BLaER1 treated with 17β-estradiol and CSF1 and Interleukin-3, amounts not matched to agents 10 nM and 100 nM (cell line): ENCODE results near the gene SLC16A5.

Experiments
- H3K27ac ChIP-seq, 11 experiments: shearing (Covaris generic); formaldehyde crosslinking; 2 replicates each; pipeline ENCODE4 v1.8.1; 2022
- H3K27me3 ChIP-seq, 11 experiments: shearing (Covaris generic); formaldehyde crosslinking; 2 replicates each; pipeline ENCODE4 v1.8.1; 2022
- H3K36me3 ChIP-seq, 11 experiments: shearing (Covaris generic); formaldehyde crosslinking; 2 replicates each; pipeline ENCODE4 v1.8.1; 2022
- H3K4me1 ChIP-seq, 10 experiments: shearing (Covaris generic); formaldehyde crosslinking; 2 replicates each; pipeline ENCODE4 v1.8.1; 2022
- H3K4me2 ChIP-seq, 11 experiments: shearing (Covaris generic); formaldehyde crosslinking; 2 replicates each; pipeline ENCODE4 v1.8.1; 2022
- H3K4me3 ChIP-seq, 10 experiments: shearing (Covaris generic); formaldehyde crosslinking; 2 replicates each; pipeline ENCODE4 v1.8.1; 2022
- H3K9ac ChIP-seq, 11 experiments: shearing (Covaris generic); formaldehyde crosslinking; 2 replicates each; pipeline ENCODE4 v1.8.1; 2022
- H3K9me3 ChIP-seq, 11 experiments: shearing (Covaris generic); formaldehyde crosslinking; replicated peaks in 1 of 11; 2 replicates each; pipeline ENCODE4 v1.8.1; 2022
- H4K20me1 ChIP-seq, 11 experiments: shearing (Covaris generic); formaldehyde crosslinking; 2 replicates each; pipeline ENCODE4 v1.8.1; 2022
- Cebpa-rat ChIP-seq, 11 experiments: shearing (Covaris generic); IDR thresholded peaks; 2 replicates each; pipeline ENCODE4 v1.8.1; 2022

The SLC16A5 gene

DNA sequence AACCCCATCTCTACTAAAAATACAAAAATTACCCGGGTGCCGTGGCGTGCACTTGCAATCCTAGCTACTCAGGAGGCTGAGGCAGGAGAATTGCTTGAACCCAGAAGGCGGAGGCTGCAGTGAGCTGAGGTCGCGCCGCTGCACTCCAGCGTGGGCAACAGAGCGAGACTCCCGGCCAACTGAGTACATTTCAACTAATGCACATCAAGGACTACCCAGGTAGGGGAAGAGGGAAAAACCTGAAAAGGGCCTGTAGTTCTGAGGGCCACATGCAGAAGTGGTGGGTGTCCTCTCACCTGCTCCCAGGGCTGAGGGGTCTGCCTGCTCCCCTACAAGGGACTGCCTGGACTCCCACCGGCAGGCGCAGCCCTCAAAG lies 584 bp upstream of the SLC16A5 start:
- H3K27ac ChIP-seq, result peak overlapping the region; percentile 79 to 93 (median 89)
- H3K4me1 ChIP-seq, result peaks cover 43 to 95% (median 75%) of the 10 kb centered on the region in 10 experiments
- peak overlapping the region; percentile 59 to 76 (median 68) for H3K4me3 ChIP-seq
- peak overlapping the region; percentile 91 to 99 (median 97) for H3K4me2 ChIP-seq
- H4K20me1 ChIP-seq, result peaks cover 0 to 12% (median 0%) of the 10 kb centered on the region in 11 experiments; a peak in 1 of 22 replicates
- peak overlapping the region; percentile 80 to 90 (median 86) for H3K9ac ChIP-seq
- no peak for TF ChIP-seq Cebpa-rat (IDR thresholded peaks at IDR 0.05)
- H3K36me3 ChIP-seq, result no peaks in the 10 kb centered on the region
- H3K27me3 ChIP-seq, result peaks cover 0 to 5% (median 0%) of the 10 kb centered on the region in 11 experiments; a peak in 2 of 22 replicates
- no peaks in the 10 kb centered on the region for H3K9me3 ChIP-seq

DNA sequence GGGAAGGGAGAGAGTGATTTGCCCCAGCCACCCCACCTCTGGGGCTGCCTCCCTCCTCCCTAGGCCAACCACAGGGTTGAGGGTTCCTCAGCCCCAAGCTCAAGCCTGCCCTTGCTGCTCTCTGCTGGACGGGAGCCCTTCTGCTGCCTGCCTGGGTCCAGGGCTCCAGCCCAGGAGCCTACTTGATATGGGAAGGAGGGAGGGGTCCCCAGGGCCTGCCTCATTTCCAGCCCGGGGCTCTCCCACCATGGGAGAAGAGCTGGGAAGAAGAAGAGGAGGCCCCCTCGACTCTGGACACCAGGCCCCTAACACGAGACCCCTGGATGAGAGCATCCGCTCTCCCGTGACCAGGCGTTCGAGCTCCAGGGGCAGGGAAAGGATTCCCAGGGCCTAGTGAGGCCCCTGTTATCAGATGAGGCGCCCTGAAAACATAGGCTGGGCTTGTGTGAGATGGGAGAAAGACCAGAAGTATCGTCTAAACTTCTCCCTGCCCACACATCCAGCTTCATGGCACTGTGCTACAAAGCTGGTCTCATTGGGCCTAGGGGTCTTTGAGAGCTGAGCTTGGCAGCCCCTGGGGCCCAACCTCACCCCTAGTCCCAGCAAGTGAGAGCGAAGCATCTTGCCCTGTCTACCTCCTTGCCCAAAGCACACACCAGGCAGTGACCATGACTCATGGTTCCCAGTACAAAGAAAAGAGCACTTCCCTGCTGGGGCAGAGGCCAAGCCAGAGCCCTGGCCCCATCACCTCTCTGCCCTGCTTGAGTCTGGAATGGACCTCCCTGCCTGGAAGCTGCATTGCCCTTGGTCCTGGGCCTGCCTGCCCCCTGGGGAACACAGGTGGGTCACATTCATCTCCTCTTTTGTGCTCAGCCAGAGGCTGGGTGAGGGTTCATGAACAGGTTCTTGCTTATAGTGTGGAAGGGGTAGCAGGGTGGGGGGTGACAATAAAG lies 987 bp downstream of the SLC16A5 start:
- peaks cover 0 to 5% (median 0%) of the 10 kb centered on the region in 11 experiments; a peak in 2 of 22 replicates for H3K27me3 ChIP-seq
- no peak for TF ChIP-seq Cebpa-rat (IDR thresholded peaks at IDR 0.05)
- H3K27ac ChIP-seq, result peak overlapping the region; percentile 79 to 93 (median 89)
- no peaks in the 10 kb centered on the region for H3K9me3 ChIP-seq
- peaks cover 34 to 97% (median 73%) of the 10 kb centered on the region in 10 experiments for H3K4me1 ChIP-seq
- peak overlapping the region; percentile 91 to 99 (median 97) for H3K4me2 ChIP-seq
- peak overlapping the region; percentile 59 to 76 (median 68) for H3K4me3 ChIP-seq
- H3K9ac ChIP-seq, result peak overlapping the region; percentile 80 to 90 (median 86)
- peaks cover 0 to 5% (median 0%) of the 10 kb centered on the region in 11 experiments; a peak in 6 of 22 replicates for H3K36me3 ChIP-seq
- H4K20me1 ChIP-seq, result peaks cover 0 to 12% (median 0%) of the 10 kb centered on the region in 11 experiments; a peak in 1 of 22 replicates

- Histone ChIP-seq H3K36me3 (peaks cover 0 to 15% (median 0%) of the 10 kb centered on the region in 11 experiments; a peak in 8 of 22 replicates), H3K4me3 (peak overlapping the region in 1 of 10 experiments; percentile 21; a peak in 1 of 20 replicates), H3K9ac (peak overlapping the region in 6 of 11 experiments; percentile 15 to 63 (median 48); a peak in 8 of 22 replicates), H4K20me1 (peaks cover 0 to 12% (median 0%) of the 10 kb centered on the region in 11 experiments; a peak in 1 of 22 replicates), H3K27ac (peak overlapping the region in 3 of 11 experiments; percentile 20 to 29 (median 27); a peak in 5 of 22 replicates), H3K27me3 (peaks cover 0 to 5% (median 0%) of the 10 kb centered on the region in 11 experiments; a peak in 2 of 22 replicates), H3K4me1 (peaks cover 22 to 94% (median 63%) of the 10 kb centered on the region in 10 experiments), H3K9me3 (no peaks in the 10 kb centered on the region), H3K4me2 (peak overlapping the region in 5 of 11 experiments; percentile 48 to 95 (median 94); a peak in 9 of 22 replicates)
- TF ChIP-seq Cebpa-rat (IDR thresholded peaks at IDR 0.05), result no peak
Observed at GRCh38 chr17:75090871-75091854, 3.4 kb downstream of the SLC16A5 start.

DNA sequence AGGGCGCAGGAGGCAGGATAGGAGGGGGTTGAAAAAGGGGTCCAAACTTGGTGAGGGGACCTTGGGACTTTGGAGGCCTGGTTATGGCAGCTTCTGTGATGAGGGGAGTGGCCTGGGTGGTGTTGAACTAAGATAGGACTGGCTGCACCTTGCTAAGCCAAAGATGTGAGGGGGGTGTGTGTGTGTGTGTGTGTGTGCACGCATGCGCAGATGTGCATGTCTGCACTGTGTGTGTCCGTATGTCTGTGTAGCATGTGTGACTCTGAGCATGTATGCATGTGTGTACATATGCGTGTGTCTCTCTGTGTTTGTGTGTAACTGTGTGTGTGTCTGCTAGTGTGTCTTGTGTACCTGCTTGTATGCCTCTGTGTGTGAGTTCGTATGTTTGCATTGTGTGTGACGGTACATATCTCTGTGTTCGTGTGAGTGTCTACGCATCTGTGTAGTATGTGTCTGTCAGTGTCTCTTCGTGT lies 4.1 kb downstream of the SLC16A5 start:
- Histone ChIP-seq H3K4me1 (peaks cover 21 to 94% (median 60%) of the 10 kb centered on the region in 10 experiments), H3K9ac (peak overlapping the region in 5 of 11 experiments; percentile 13 to 63 (median 55); a peak in 6 of 22 replicates), H3K4me2 (peak overlapping the region in 5 of 11 experiments; percentile 48 to 95 (median 94); a peak in 8 of 22 replicates), H3K4me3 (peak overlapping the region in 1 of 10 experiments; percentile 21; a peak in 1 of 20 replicates), H3K27ac (peak overlapping the region in 2 of 11 experiments; percentile 22 to 27; a peak in 1 of 22 replicates), H3K27me3 (peaks cover 0 to 5% (median 0%) of the 10 kb centered on the region in 11 experiments; a peak in 2 of 22 replicates), H4K20me1 (peaks cover 0 to 12% (median 0%) of the 10 kb centered on the region in 11 experiments; a peak in 1 of 22 replicates), H3K9me3 (no peaks in the 10 kb centered on the region), H3K36me3 (peaks cover 0 to 15% (median 0%) of the 10 kb centered on the region in 11 experiments; a peak in 8 of 22 replicates)
- no peak for TF ChIP-seq Cebpa-rat (IDR thresholded peaks at IDR 0.05)

- H4K20me1 ChIP-seq, result peaks cover 0 to 12% (median 0%) of the 10 kb centered on the region in 11 experiments; a peak in 1 of 22 replicates
- H3K36me3 ChIP-seq, result peaks cover 0 to 26% (median 0%) of the 10 kb centered on the region in 11 experiments; a peak in 11 of 22 replicates
- peaks cover 7 to 83% (median 45%) of the 10 kb centered on the region in 10 experiments for H3K4me1 ChIP-seq
- 0 out of 22 replicates have a peak, but pooled peaks cover 0 to under 1% (median 0%) of the 10 kb centered on the region in 11 experiments for H3K27me3 ChIP-seq
- H3K4me2 ChIP-seq, result peak overlapping the region in 5 of 11 experiments; percentile 52 to 95 (median 94); a peak in 8 of 22 replicates
- no peak overlapping the region; a peak in 1 of 22 replicates for H3K9ac ChIP-seq
- H3K9me3 ChIP-seq, result no peaks in the 10 kb centered on the region
- peak overlapping the region in 1 of 11 experiments; percentile 43; a peak in 3 of 22 replicates for H3K27ac ChIP-seq
- H3K4me3 ChIP-seq, result no peak overlapping the region
- no peak for TF ChIP-seq Cebpa-rat (IDR thresholded peaks at IDR 0.05)
Observed at GRCh38 chr17:75093548-75094158, 5.9 kb downstream of the SLC16A5 start.

GRCh38 chr17:75094871-75095399 lies 7.2 kb downstream of the SLC16A5 start:
- Histone ChIP-seq H3K9ac (no peak overlapping the region), H3K4me1 (peaks cover 0 to 70% (median 33%) of the 10 kb centered on the region in 10 experiments; a peak in 15 of 20 replicates), H3K9me3 (no peaks in the 10 kb centered on the region), H3K27me3 (no peaks in the 10 kb centered on the region), H4K20me1 (peaks cover 0 to 12% (median 0%) of the 10 kb centered on the region in 11 experiments; a peak in 1 of 22 replicates), H3K4me3 (no peak overlapping the region), H3K27ac (peak overlapping the region in 4 of 11 experiments; percentile 6 to 25 (median 18); a peak in 3 of 22 replicates), H3K36me3 (peaks cover 0 to 38% (median 3%) of the 10 kb centered on the region in 11 experiments; a peak in 15 of 22 replicates), H3K4me2 (peak overlapping the region in 3 of 11 experiments; percentile 4 to 55 (median 26); a peak in 7 of 22 replicates)
- TF ChIP-seq Cebpa-rat (IDR thresholded peaks at IDR 0.05), result no peak
